Spleen (tissue), 11 donors: ENCODE measurements around the gene ARAP3. TPM values are rescaled to one million over a fixed set of nuclear protein-coding genes. Genes with fewer than 3 reads are reported as not detected.

Experiments used
- DNase-seq: peaks from one replicate; pipeline ENCODE4 v3.0.0-alpha.2; 2020
- H3K27ac ChIP-seq, 8 donors: fragments of 200-600 bp; sonication (generic) in 7 of 8; 1 replicate in 4 of 8; 2 replicates in 4 of 8; pipeline versions ENCODE4 v1.5.0 to v1.8.0; 2016 to 2021; ENCODE audit warnings: inconsistent platforms in 4 of 8, mild to moderate bottlenecking in 4 of 8, moderate library complexity in 1 of 8
- H3K27me3 ChIP-seq, 7 donors: fragments of 200-600 bp; sonication (generic) in 6 of 7; replicated peaks in 1 of 7; 1 replicate in 4 of 7; 2 replicates in 3 of 7; pipeline versions ENCODE4 v1.5.0 to v1.8.0; 2016 to 2021; ENCODE audit warnings: inconsistent platforms in 3 of 7, mild to moderate bottlenecking in 1 of 7
- H3K36me3 ChIP-seq, 6 donors: fragments of 200-600 bp; sonication (generic) in 5 of 6; 1 replicate in 4 of 6; 2 replicates in 2 of 6; pipeline versions ENCODE4 v1.5.0 to v1.8.0; 2016 to 2021; ENCODE audit warnings: inconsistent platforms in 2 of 6
- H3K4me1 ChIP-seq, 6 donors: fragments of 200-600 bp; sonication (generic) in 5 of 6; 1 replicate in 3 of 6; 2 replicates in 3 of 6; pipeline versions ENCODE4 v1.5.0 to v1.8.0; 2016 to 2021; ENCODE audit warnings: inconsistent platforms in 3 of 6
- H3K4me3 ChIP-seq, 8 donors: fragments of 200-600 bp; sonication (generic) in 7 of 8; 1 replicate in 4 of 8; 2 replicates in 4 of 8; pipeline versions ENCODE4 v1.5.0 to v1.8.0; 2016 to 2021; ENCODE audit warnings: inconsistent platforms in 4 of 8, mild to moderate bottlenecking in 4 of 8, moderate library complexity in 2 of 8
- H3K9me3 ChIP-seq, 8 donors: fragments of 200-600 bp; sonication (generic) in 7 of 8; 1 replicate in 4 of 8; 2 replicates in 4 of 8; pipeline versions ENCODE4 v1.5.0 to v1.8.0; 2016 to 2021; ENCODE audit warnings: inconsistent platforms in 4 of 8
- CTCF ChIP-seq, 11 experiments: fragments of 200-600 bp in 7 of 11; fragments of 450-650 bp in 4 of 11; sonication (generic) in 4 of 11; IDR thresholded peaks in 8 of 11; conservative IDR thresholded peaks in 3 of 11; 1 replicate in 7 of 11; 2 replicates in 4 of 11; pipeline versions ENCODE4 v1.4.0 to v1.8.0; 2016 to 2021; ENCODE audit warnings: antibody characterized with exemption in 11 of 11, inconsistent platforms in 4 of 11, mild to moderate bottlenecking in 1 of 11
- POLR2A ChIP-seq, 3 donors: fragments of 450-650 bp; IDR thresholded peaks; one replicate each; pipeline ENCODE4 v1.5.1; 2017; ENCODE audit warnings: antibody characterized with exemption in 3 of 3, mild to moderate bottlenecking in 1 of 3
- POLR2AphosphoS5 ChIP-seq, 3 donors: sonication (generic); formaldehyde crosslinking; IDR thresholded peaks; one replicate each; pipeline ENCODE4 v1.5.1; 2017; ENCODE audit warnings: antibody characterized with exemption in 3 of 3
- WGBS, 5 donors: extraction: QIAGEN DNeasy Blood & Tissue Kit in 3 of 5; methylation state at CpG; one replicate each; pipeline versions ENCODE4 v1.1.5 to v1.1.7; 2013 to 2018; 5-methylcytosine and 5-hydroxymethylcytosine counted together
- intact Hi-C: fragments of 100-400 bp; cut with DNase I; formaldehyde crosslinking; loops from one replicate; pipeline ENCODE4 v1.15.0; 2023; ENCODE audit warnings: low total_unique reads
- polyA plus RNA-seq, 3 donors: library from polyadenylated mRNA; stranded (reverse); fragments of 200-250 nt; gene quantifications; one replicate each; pipeline ENCODE4 v1.2.1, GENCODE V29; 2013
- total RNA-seq, 7 donors: library from RNA; depleted of rRNA in 3 of 7; stranded (reverse); fragments of >200 nt in 3 of 7; fragmentation: NEBNext Ultra II Directional in 4 of 7; extraction: Animal tissue kit (Norgen Biotek cat#: 25700) in 4 of 7; gene quantifications; one replicate each; pipeline versions ENCODE4 v1.1.0 to v1.2.1, GENCODE V29; 2016 to 2021
- donor health status: healthy with polysubstance abuse.
- donor health status: DM: no; HTN: no; CAD: no; lungs with moderate emphysema.
- donor health status: DM: no; HTN: no; CAD: no.
- donor health status: Bipolar disorder and iron deficiency.
- donor health status: healthy.
- donor health status: DM: no; HTN: no; CAD: no.
- donor health status: DM: yes; HTN: yes; CAD: no.

The ARAP3 gene
- total and polyA plus RNA-seq, 10 donors, result 4.0 to 31.2 (median 16.0) TPM

GRCh38 chr5:141715346-141715905 is 33.4 kb upstream of the ARAP3 start:
- Histone ChIP-seq H3K9me3 (no peaks in the 10 kb centered on the region), H3K4me3 (no peak overlapping the region), H3K27me3 (peaks cover 0 to 10% (median 0%) of the 10 kb centered on the region in 7 donors), H3K36me3 (no peaks in the 10 kb centered on the region), H3K27ac (no peak overlapping the region), H3K4me1 (peaks cover 0 to 34% (median 19%) of the 10 kb centered on the region in 6 donors)
- WGBS, 5 donors, result 72 to 90% (median 83%) methylated on average over 13 to 14 of the region's 14 CpGs
- TF ChIP-seq CTCF (IDR thresholded peaks at IDR 0.05 in 8 of 11, conservative IDR thresholded peaks at IDR 0.05 in 3 of 11) (no peak), POLR2AphosphoS5 (IDR thresholded peaks at IDR 0.05) (no peak), POLR2A (IDR thresholded peaks at IDR 0.05) (no peak)
- no peak for DNase-seq
- intact Hi-C loops, result no loop called here

- no peaks in the 10 kb centered on the region for H3K36me3 ChIP-seq
- no peaks in the 10 kb centered on the region for H3K9me3 ChIP-seq
- intact Hi-C loops, result no loop called here
- TF ChIP-seq CTCF (IDR thresholded peaks at IDR 0.05 in 8 of 11, conservative IDR thresholded peaks at IDR 0.05 in 3 of 11) (no peak), POLR2A (IDR thresholded peaks at IDR 0.05) (no peak), POLR2AphosphoS5 (IDR thresholded peaks at IDR 0.05) (no peak)
- peaks cover 0 to 10% (median 0%) of the 10 kb centered on the region in 7 donors for H3K27me3 ChIP-seq
- DNase-seq, result no peak
- WGBS, 5 donors, result 44 to 57% (median 53%) methylated on average over 1 of the region's 1 CpG
- H3K4me1 ChIP-seq, result peaks cover 0 to 34% (median 19%) of the 10 kb centered on the region in 6 donors
- H3K27ac ChIP-seq, result peak overlapping the region in 3 of 8 donors; percentile 6 to 50 (median 10)
- H3K4me3 ChIP-seq, result no peak overlapping the region
Observed at GRCh38 chr5:141714542-141715310, 32.7 kb upstream of the ARAP3 start.

GRCh38 chr5:141713616-141714309 is 31.7 kb upstream of the ARAP3 start:
- DNase-seq, result no peak
- H3K27ac ChIP-seq, result peak overlapping the region in 4 of 8 donors; percentile 6 to 50 (median 16)
- peaks cover 0 to 34% (median 19%) of the 10 kb centered on the region in 6 donors for H3K4me1 ChIP-seq
- TF ChIP-seq POLR2AphosphoS5 (IDR thresholded peaks at IDR 0.05), result no peak
- TF ChIP-seq POLR2A (IDR thresholded peaks at IDR 0.05), result no peak
- TF ChIP-seq CTCF (IDR thresholded peaks at IDR 0.05 in 8 of 11, conservative IDR thresholded peaks at IDR 0.05 in 3 of 11), result no peak
- WGBS, 5 donors, result 62 to 80% (median 65%) methylated on average over 7 of the region's 7 CpGs
- intact Hi-C loops, result no loop called here
- no peaks in the 10 kb centered on the region for H3K36me3 ChIP-seq
- H3K4me3 ChIP-seq, result no peak overlapping the region
- no peaks in the 10 kb centered on the region for H3K9me3 ChIP-seq
- H3K27me3 ChIP-seq, result peaks cover 0 to 8% (median 0%) of the 10 kb centered on the region in 7 donors

- DNase-seq, result no peak
- peaks cover 0 to 34% (median 19%) of the 10 kb centered on the region in 6 donors for H3K4me1 ChIP-seq
- H3K9me3 ChIP-seq, result no peaks in the 10 kb centered on the region
- no peaks in the 10 kb centered on the region for H3K27me3 ChIP-seq
- 91 to 97% (median 94%) methylated on average over 6 of the region's 6 CpGs for whole genome bisulfite sequencing, 5 donors
- H3K4me3 ChIP-seq, result no peak overlapping the region
- intact Hi-C loops, result no loop called here
- H3K27ac ChIP-seq, result no peak overlapping the region
- no peaks in the 10 kb centered on the region for H3K36me3 ChIP-seq
- TF ChIP-seq POLR2A (IDR thresholded peaks at IDR 0.05), result no peak
- no peak for TF ChIP-seq CTCF (IDR thresholded peaks at IDR 0.05 in 8 of 11, conservative IDR thresholded peaks at IDR 0.05 in 3 of 11)
- TF ChIP-seq POLR2AphosphoS5 (IDR thresholded peaks at IDR 0.05), result no peak
Observed at GRCh38 chr5:141711687-141712086, 29.7 kb upstream of the ARAP3 start.
